H4 (cell line): Measurements from ENCODE around the gene ITSN1. TPM values are rescaled to one million over a fixed set of nuclear protein-coding genes. Genes with fewer than 3 reads are reported as not detected.
A peak's percentile ranks its signal among the peaks of the same experiment; 100 is the strongest.

ENCODE experiments used
- DNase-seq: peaks from one replicate; pipeline ENCODE4 v3.0.0-alpha.2; 2015; ENCODE audit warnings: low spot score
- total RNA-seq: library from RNA; depleted of rRNA; stranded (reverse); fragments of >200 nt; shearing (Covaris generic); gene quantifications from 2 replicates; pipeline ENCODE4 v1.2.3, GENCODE V29; 2014

ITSN1 gene
- total RNA-seq, 1 experiment from 2014 or later, result 27.4 TPM

DNA sequence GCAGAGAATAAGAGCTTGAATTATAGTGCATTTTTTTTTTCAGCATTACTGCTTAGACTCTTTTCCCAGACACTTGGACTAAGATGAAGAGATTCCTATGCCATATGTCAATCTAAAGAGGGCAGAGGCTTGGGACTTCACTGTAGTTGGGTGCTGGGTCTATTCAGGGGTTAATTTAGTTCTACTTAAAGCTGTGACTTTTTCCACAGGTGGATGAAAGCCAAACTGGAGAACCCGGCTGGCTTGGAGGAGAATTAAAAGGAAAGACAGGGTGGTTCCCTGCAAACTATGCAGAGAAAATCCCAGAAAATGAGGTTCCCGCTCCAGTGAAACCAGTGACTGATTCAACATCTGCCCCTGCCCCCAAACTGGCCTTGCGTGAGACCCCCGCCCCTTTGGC is 168.5 kb downstream of the ITSN1 start:
- no peak for DNase-seq

DNA sequence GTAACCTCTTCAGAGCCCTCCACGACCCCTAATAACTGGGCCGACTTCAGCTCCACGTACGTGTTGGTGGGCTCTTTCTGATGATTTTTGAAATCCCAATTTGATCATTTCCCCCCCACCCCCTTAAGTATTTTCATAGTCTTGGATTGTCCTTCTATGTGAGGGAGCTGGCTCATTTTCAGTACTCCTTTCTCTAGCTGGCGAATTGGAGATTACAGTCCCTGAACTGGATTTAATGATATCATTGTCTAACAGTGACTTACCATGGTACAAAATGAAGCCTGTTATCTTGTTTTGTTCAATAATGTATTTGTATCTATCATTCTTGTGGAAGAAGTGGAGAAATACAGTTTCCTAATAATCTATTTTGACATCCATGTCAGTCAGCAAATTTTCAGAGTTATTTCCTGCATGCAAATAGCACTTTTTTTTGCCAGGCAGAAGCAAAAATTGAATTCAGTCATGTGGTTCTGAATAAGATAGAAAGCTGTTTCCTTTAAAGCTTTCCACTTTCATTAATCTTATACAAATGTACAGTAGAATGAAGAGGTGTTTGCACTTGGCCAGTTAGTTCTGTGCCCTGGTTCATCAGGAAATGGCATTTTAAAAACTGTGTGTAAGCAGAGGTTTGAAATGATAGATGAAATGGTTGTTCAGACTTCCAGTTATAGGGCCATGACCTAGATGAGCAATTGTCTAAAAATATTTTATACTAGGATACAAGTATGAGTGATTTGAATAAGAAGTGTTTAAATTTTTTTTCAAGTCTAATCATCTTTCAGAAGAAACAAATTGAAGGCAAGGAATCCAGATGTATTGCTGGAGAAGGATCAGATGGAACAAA is 169.1 kb downstream of the ITSN1 start:
- DNase-seq, result no peak

DNA sequence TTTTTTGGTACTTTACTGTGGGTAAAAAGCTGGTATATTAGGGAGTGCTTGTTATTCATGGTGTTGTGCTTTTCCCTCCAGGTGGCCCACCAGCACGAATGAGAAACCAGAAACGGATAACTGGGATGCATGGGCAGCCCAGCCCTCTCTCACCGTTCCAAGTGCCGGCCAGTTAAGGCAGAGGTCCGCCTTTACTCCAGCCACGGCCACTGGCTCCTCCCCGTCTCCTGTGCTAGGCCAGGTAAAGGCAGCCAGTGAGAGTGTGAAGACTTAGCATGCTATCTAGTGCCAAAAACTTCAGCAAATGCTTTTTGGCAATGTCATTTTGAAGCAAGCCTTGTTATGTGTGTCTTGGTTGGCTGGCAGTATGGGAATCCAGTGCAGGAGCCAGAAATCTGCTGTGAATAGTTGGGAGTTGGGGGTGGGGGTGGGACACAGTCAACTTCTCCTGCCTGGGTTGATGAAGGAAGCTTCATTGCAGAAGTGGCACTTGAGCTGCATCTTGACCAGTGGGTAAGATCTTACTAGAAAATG is 171.6 kb downstream of the ITSN1 start:
- DNase-seq, result no peak

DNA sequence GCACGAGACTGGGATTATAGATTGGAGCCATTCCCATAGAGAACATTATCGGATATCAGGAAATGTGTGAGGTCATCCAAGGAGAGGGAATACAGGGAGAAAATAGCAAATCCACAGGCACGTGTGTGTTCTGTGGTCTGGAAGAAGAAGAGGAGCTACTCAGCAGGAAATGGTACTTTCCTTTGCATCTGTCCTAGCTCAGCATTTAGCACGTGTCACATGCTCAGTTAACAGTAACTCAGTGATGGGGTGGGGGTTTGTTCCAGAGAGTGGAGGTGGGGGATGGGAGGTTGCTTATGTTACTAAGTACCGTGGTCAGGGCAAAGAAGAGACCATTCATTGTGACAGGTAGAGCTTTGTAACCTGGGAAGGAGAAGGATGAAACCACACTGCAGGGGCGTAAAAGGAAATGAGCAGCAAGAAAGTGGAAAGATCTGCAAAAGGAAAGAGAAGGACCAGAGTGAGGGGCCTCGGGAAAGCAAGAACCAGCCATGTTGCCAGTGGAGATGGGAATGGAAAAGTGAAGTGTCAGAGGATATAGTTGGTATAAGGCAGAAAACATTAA is 172.9 kb downstream of the ITSN1 start:
- DNase-seq, result no peak

DNA sequence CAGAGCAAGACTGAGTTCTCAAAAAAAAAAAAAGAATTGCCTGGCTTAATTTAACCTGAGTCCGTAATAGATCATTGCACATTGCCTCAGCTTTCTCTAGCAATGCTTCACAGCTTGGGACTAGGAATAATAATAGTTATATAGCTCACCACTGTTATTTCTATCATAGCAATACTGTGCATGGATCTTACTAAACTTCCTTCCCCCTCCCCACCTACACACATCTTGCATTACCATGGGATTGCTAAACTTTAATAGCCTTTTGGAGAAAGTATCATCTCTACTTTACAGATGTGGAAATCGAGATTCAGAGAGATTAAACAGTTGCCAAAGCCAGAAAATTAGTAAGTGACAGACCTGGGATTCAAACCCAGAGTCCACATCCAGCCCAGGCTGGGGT is 173.9 kb downstream of the ITSN1 start:
- DNase-seq, result no peak

DNA sequence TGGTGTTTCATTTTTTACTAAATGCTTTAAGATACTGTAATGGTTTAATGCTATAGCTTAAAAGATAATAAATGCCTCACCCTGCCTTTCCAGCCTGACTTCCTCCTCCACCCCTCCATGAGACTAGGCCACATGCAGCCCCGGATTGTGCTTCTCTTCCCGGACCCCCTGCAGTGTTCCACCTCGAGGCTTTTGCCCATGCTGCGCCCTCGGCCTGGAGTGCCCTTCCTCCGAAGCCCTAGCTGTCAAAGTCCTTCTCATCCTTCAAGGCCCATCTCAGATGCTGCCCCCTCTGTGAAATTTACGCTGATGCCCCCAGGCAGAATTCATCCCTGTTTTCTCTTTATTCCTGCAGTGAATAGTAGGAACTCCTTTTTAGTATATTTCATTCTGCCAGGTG is 174.8 kb downstream of the ITSN1 start:
- no peak for DNase-seq

DNA sequence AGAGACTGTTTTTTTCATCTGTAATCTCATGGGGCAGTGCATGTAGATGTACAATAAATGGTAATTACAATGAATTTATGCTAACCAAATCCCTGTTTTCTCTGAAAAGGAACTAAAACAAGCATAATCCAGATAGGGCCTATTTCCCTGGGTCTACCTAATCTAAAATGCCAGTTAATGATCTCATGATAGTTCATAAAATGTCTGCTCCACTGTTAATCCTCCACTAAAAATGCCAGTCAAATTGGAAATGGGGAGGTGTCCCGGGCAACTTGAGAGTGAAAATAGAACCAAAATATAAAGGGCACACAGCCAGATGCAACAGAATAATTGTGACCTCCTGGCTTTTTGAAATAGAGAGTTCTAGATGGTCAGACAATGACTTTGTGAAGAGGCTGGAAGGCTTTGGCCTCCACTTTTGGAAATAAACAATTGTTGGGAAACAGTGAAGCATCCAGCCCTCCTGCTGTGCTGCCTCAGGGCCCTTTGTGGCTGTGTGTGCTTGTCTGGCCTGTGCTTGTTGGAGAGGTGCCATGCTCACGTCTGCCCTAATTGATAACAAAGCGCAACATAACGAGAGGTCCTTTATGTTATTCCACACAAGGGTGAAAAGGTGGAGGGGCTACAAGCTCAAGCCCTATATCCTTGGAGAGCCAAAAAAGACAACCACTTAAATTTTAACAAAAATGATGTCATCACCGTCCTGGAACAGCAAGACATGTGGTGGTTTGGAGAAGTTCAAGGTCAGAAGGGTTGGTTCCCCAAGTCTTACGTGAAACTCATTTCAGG is 175.6 kb downstream of the ITSN1 start:
- DNase-seq, result peak; percentile 36

DNA sequence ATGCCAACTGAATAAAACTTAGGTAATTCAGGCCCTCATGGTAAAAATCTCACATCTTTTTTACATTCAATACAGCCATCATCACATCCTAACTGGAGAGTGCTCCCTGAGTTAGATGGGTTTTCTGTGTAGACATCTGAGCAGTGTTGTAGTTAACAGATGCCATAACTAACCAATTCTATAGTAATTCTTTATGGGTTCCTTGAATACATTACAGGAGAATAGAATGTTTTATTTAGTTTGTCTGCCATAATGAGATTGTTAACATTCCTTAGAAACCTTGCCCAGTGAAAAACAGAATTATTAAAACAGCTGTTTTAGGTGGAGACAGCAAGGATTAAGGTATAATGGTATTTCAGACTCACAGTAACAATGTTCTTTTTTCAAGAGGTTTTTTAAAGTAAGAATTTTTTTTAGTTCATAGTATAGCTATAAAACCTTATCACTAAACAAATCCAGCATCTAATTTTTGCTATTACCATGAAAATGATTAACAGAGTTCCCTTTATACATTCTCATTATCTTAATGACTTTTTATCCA is 178.0 kb downstream of the ITSN1 start:
- DNase-seq, result no peak

DNA sequence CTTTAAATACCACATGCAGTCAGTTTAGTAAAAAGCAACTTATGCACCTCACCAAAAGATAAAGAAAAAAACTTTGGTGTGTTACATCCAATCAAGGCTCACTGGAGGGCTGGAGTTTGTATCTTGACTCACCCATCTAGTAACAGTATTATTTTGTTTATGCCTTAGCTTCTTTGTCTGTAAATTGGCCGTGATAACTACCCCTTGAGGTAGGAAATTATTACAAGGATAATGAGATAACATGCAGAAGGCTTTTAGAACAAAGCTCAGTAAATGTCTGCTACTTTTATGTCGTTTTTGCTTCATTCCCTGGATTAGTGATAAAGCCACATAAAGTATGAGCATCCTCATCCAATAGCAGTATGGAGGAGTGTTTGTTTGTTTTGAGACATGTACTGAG is 178.5 kb downstream of the ITSN1 start:
- no peak for DNase-seq

DNA sequence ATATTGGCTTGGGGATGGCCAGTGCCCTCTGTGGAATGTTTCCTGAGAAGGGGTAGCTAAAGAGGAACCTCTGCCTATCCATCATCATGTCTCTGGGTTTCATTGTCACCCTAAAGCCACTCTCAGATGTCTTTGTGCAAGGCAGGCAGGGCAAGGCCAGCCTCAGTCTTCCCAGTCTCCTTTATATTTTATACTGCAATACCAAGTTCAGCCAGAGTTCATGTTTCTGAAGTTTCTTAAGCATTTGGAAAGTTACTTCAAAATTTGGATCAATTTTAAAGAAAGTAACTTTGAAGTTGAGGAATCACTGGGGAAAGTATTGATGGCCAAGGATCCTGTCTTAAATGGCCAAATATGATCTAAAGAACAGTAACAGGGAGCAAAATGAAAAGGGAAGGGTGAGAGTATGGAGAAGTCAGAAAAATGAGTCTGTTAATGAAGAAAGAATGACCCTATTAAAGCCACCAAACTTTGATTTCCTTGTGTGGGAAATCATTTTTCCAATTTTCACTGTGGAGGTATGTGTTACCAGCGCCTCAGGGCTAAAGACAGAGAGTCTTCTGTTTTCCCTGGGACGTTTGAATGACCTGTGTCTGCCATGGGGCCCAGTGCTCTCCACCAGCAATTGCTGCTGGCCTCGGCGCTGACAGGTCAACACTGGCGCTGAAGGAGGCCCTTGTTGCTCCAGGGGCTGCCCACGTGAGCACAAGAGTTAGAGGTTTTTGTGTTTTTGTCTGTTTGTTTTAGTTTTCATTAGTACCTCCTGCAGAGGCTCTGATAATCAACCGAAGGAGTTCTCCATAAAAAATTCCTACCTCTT is 179.4 kb downstream of the ITSN1 start:
- no peak for DNase-seq

DNA sequence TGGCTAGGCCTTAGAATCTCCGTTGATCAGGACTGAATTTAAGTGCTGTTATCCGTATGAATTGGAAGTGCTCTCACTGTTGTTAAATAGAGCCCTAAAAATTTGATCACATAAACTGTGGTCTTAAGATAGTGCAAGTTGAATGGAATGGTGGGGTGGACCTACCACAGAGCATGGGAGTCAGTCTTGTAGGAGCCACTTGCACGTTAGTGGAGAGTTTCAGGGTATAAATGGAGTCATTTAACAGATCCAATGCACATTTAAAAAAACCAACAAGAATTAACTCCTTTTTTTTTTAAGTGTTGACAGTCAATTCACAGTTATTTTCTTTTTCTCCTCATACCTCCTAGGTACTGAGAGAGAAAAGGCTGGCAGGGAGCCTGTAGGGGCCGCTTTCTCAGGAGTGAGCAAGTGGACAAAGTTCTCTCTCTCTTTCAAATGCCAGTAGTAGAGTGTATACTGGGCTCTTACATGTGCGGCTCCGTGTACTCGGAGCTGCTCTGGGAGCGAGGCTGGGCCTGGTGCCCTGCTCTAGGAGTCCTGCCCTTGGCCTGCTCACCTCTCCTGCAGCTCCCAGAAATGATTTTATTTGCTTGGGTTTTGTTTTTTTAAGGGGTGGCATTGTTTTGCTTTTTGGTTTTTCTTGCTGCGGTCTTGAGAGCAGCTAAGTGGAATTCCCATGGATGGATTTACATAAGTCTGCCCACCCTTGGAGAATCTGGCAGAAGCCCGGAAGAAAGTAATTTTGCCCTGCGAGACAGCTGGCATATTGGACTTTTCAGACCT is 182.0 kb downstream of the ITSN1 start:
- no peak for DNase-seq

DNA sequence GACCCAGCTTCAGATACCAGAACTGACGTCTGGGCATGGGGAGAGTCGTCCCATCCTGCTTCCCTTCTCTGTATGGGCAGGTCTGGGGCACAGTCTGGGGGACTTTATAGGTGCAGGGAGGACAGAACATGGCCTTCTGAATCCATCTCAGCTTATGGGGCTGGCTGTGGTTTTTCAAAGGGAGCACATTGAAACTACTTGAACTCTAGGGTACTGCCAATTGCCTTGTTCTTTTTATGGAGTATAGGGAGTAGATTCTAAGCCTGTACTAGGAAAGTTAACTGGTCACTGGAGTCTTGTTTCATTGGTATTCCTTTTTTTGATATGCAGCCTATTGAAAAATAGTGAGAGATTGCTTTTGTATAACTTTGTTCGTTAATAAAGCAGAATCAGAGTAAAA is 183.1 kb downstream of the ITSN1 start:
- no peak for DNase-seq

DNA sequence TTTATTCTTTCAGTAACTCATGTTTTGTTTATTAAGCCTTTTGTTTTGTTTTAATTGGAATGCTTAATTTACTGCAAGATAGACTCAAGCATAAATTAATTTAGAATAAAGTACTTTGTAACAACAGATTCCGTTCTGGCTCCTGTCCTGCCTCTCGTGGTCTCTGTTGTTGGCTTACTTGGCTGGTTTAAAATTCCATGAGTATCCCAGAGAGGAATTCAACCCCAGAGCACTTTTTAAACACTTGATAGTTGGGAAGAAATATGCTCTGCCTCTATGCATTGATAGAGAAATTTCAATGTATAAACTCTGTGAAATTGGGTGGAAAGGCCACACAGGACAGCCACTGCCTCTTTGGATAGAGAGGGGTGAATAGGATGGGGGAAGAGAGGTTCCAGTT is 183.6 kb downstream of the ITSN1 start:
- no peak for DNase-seq

DNA sequence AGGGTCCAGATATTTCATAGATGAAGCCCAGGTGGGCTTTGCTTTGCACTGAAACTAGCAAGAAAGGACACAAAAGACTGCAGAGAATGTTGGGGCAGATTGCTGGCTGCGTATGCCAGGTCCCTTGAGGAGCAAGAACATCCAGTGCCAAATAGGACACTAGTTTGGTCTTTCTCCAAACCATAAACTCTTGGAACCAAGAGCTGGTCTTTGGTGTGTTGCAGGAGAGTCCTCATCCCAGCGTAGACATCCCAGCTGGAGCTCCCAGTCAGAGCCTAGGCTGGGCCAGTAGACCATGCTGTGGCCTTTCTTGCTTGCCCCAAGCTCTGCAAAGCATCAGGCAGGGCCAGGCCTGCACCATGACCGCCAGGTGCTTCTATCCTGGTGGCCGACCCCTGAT is 185.8 kb downstream of the ITSN1 start:
- DNase-seq, result no peak

DNA sequence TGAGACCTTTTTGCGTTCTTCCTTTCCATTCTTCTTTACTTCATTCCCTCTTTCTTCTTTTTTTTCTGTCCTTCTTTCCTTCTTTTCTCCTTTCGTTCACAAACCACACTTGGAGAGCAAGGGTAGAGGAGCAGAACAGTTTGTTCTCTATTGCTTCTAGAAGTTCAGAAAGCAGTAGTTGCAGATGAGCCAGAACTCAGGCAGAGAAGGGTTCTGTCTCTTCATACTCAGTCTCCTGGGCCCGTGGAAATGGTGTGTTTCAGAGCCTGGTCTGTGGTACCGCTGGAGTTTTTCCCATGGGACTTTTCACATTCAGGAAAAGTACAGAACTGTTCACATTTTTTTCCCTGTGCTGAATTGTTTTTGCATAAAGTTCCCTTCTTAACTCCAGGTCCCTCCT is 186.3 kb downstream of the ITSN1 start:
- no peak for DNase-seq

DNA sequence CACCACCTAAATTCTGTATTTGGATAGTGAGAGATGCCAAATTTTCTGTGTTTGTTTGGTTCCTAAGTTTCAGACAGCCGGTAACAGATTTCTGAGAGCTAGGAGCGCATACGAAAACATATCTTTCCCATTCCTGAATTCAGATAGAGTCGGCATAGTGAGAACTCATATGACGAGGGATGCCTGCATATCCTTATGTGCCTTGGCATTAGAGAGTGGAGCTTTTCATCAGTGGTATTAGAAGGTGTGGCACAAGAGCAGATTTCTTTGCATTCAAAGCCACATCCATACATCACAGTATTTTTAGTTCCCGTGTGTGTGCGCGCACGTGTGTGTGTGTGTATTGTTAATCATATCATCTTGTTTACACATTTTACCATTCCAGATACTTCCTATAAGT is 187.5 kb downstream of the ITSN1 start:
- DNase-seq, result no peak

DNA sequence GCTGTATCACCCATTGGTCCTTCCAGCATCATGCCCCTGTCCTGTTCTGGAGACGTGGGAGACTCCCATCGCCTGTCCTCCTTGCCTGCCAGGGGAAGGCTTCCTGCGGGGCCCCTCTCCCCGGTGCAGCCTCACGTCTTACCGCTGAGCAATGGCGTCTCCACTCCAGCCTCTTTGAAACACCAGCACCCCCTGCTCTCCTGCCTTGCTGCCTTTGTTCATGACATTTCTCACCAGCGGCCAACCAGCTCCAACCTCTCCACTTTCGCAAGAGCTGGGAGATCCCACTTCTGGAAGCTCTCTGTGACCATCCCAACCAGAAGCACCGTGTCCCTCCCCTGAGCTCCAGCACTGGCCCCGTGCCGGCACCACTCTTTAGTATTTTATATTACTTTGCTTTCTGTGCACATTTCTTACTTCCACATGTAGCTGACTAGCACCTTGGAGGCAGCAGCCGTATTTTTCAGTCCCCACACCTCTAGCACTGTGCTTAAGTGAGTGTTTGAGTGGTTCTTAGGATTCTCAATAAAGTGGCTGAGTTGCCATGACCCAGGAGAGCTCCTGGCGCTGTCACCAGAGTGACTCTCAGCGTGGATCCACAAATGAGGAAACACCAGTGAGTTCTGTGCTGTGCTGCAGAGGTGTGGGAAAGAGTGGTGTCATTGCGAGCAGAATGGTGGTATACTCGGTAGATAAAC is 189.8 kb downstream of the ITSN1 start:
- no peak for DNase-seq

DNA sequence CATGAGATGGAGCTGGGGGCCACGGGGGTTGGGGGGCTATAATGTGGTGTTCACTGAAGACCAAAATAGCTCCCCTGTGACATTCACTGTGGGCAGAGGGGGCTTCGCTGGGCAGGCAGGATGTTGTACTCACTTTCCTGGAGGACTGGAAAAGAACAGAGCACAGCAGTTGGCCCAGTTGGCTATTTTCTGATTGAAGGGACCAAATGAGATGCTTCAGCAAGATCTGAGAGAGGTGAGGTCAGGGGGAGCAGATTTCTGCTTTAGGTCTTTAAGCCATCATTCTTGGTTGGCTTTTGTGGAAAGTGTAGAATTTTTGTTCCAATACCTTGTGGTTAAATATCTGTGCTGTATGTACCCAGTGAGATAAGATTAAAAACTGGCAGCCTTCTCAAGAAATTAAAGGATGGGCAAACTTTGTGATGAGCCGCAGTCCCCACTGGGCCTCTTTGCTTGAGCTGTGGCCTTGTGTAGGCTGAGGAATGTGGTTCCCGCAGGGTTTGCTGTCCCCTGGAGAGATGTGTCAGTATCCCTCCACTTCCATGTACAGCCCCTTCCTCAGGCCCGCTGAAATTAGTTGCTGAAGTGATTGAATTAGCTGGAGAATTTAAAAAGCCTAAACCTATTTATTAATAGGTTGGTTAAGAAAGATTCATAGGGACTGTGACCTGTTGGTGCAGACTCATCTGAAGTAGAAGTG is 192.7 kb downstream of the ITSN1 start:
- no peak for DNase-seq

DNA sequence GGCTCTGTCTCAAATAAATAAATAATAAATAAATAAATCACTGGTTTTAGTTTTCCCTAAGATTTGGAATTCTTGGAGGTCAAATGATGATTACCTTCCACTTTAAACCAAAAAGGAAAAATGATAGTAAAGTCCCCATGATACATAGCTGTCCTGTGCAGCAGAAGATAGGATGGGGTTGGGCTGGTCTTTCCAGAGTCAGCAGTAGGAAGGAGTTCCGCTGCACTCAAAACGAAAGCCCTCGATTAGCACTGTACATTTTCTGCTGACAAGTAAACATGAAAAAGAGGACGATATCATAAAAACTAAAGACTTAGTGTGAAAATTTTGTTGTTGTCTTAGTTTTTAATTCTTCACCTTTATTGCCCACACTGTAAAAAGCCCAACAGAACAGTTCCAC is 193.6 kb downstream of the ITSN1 start:
- DNase-seq, result no peak
